Spleen (tissue), 7 donors: Measurements from ENCODE around the gene WASF2.

Experiments
- CTCF ChIP-seq, 11 experiments: fragments of 200-600 bp in 7 of 11; fragments of 450-650 bp in 4 of 11; sonication (generic) in 4 of 11; IDR thresholded peaks in 8 of 11; conservative IDR thresholded peaks in 3 of 11; 1 replicate in 7 of 11; 2 replicates in 4 of 11; pipeline versions ENCODE4 v1.4.0 to v1.8.0; 2016 to 2021; ENCODE audit warnings: antibody characterized with exemption in 11 of 11, inconsistent platforms in 4 of 11, mild to moderate bottlenecking in 1 of 11
- POLR2A ChIP-seq, 3 donors: fragments of 450-650 bp; IDR thresholded peaks; one replicate each; pipeline ENCODE4 v1.5.1; 2017; ENCODE audit warnings: antibody characterized with exemption in 3 of 3, mild to moderate bottlenecking in 1 of 3
- donor health status: DM: no; HTN: no; CAD: no; lungs with moderate emphysema.
- donor health status: DM: no; HTN: no; CAD: no.
- donor health status: DM: no; HTN: no; CAD: no.

DNA sequence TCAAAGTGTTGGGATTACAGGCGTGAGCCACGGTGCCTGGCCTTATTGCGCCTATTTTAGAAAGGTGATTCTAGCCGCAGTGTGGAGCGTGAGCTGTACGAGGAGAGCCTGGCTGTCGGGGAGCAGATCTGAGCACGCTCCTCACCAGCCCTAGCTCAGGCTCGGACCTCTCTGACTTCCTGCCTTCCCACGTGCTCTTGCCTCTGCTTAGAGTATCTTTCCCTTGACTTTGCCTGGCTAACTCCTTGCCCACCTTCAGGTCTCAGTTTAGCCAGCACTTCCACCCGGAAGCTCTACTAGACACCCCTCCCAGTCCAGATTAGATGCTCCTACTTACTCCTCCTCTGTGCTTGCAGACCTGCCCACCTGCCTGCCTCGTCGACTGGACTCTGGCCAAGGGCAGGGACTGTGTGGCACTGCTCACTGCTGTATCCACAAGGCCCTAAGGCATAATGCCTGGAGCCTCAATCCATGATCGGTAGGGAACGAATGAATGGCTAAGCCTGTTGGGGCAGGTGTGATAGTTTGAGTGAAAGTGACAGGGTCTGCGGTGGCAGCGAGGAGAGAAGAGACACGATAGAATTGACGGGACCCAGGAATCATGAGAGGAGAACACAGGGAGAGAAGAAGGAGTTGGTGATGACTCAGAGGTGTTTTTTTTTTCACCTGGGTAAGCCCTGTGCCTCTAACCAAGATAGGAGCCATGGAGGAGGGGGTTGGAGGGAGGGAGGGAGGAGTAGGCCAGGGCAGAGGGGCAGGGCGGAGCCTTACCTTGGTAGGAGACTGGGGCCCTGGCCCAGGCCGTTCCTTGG, 28.1 kb upstream of the WASF2 start:
- TF ChIP-seq CTCF (IDR thresholded peaks at IDR 0.05 in 8 of 11, conservative IDR thresholded peaks at IDR 0.05 in 3 of 11) (no peak), POLR2A (IDR thresholded peaks at IDR 0.05) (no peak)
